Measurements from ENCODE around the gene PALLD. TPM values are rescaled to one million over a fixed set of nuclear protein-coding genes. Genes with fewer than 3 reads are reported as not detected.
A peak's percentile ranks its signal among the peaks of the same experiment; 100 is the strongest.

The PALLD gene
- total RNA-seq, 1 donor from 2014 or later = 221 TPM

GRCh38 chr4:168593399-168593798, 96.5 kb downstream of the PALLD start:
- no peak for DNase-seq

- DNase-seq = no peak
These were observed 97.3 kb downstream of the PALLD start for GRCh38 chr4:168594121-168594520.

GRCh38 chr4:168598191-168598590, 101.3 kb downstream of the PALLD start:
- no peak for DNase-seq

- DNase-seq = no peak
These were observed 104.1 kb downstream of the PALLD start for GRCh38 chr4:168600796-168601583.

- DNase-seq = no peak
These were observed 105.0 kb downstream of the PALLD start for GRCh38 chr4:168601899-168602298.

GRCh38 chr4:168604496-168605373, 107.9 kb downstream of the PALLD start:
- DNase-seq = peak; percentile 49

- no peak for DNase-seq
These were observed 108.6 kb downstream of the PALLD start for GRCh38 chr4:168605411-168605810.

GRCh38 chr4:168607215-168607614, 110.4 kb downstream of the PALLD start:
- no peak for DNase-seq

- no peak for DNase-seq
These were observed 111.9 kb downstream of the PALLD start for GRCh38 chr4:168608771-168609170.

- DNase-seq = no peak
These were observed 112.5 kb downstream of the PALLD start for GRCh38 chr4:168609369-168609768.

GRCh38 chr4:168610911-168611530, 114.2 kb downstream of the PALLD start:
- no peak for DNase-seq

GRCh38 chr4:168612450-168613135, 115.7 kb downstream of the PALLD start:
- DNase-seq = no peak

GRCh38 chr4:168613869-168614268, 117.0 kb downstream of the PALLD start:
- no peak for DNase-seq

GRCh38 chr4:168614281-168615057, 117.6 kb downstream of the PALLD start:
- DNase-seq = no peak

- DNase-seq = no peak
These were observed 118.6 kb downstream of the PALLD start for GRCh38 chr4:168615294-168616065.

- no peak for DNase-seq
These were observed 121.9 kb downstream of the PALLD start for GRCh38 chr4:168618577-168619265.

GRCh38 chr4:168619266-168619631, 122.4 kb downstream of the PALLD start:
- no peak for DNase-seq

GRCh38 chr4:168621806-168622589, 125.1 kb downstream of the PALLD start:
- no peak for DNase-seq

- no peak for DNase-seq
These were observed 125.7 kb downstream of the PALLD start for GRCh38 chr4:168622600-168622999.
